HG02763 (cell line): ENCODE results near the gene TFF3.

Experiments used
- ATAC-seq: cut with Tn5 transposase; IDR thresholded peaks from one replicate; pipeline ENCODE4 v1.9.1; 2021; ENCODE audit warnings: mild to moderate bottlenecking, moderate library complexity; ENCODE audit not compliant: unreplicated experiment

The TFF3 gene

DNA sequence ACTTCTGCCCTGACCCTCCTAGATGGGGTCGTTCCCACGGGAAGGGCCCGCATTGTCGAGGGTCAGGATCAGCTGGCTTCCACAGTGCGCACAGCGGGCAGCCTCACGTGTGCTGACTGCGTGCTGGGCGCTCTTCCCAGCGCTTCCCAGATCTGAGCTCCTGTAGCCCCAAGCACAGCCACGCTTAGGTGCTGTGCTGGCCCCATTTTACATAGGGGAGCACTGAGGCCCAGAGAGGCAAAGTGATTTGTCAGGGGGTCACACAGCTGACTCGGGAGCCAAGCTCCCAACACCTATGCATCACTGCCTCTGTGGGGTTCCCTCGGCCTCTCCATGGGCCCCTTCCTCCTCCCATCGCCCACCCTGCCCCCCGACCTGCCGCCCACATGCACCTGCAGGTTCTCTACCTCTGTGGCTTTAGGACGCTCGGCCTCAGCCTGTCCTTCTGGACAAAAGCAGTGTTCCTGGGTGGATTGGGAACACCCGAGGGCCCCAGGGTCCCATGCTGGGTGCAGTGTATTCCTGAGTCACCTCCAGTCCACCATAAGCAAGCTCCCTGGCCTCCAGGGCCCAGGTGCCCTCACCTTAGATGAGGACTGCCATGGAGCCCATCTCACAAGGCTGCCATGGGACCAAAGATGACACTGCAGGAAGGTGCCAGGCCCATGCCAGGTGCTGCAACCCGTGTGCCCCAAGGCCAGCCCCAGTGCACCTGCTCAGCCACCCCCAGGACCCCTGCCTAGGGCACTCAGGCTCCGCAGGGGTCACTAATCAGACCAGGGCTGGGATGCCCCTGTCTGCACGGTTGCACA, 23.3 kb downstream of the TFF3 start:
- ATAC-seq = no peak

DNA sequence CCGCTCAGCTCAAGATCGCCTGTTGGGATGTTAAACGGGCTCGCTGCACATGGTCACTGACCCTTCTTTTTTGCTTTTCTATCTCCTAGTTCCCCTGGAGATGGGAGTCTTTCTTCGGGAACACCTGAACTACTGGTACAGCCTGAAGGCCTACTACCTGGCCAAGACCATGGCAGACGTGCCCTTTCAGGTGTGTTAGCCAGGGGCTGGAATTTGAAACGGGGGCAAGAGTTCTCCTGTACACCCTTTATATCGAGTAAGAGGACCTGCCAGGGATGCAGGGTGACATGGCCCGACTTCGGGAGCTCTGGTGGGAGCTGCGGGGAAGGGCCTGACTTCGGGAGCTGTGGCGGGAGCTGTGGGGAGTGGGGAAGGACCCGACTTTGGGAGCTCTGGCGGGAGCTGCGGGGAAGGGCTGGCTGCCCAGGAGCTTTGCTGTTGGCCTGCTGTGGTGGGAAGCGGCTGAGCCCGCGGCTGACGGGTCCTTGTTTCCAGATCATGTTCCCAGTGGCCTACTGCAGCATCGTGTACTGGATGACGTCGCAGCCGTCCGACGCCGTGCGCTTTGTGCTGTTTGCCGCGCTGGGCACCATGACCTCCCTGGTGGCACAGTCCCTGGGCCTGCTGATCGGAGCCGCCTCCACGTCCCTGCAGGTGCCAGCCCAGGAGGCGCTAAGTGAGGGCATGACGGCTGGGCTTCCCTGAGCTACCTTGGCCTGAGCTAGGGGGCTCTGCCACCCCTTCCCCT, 24.0 kb downstream of the TFF3 start:
- ATAC-seq = no peak

DNA sequence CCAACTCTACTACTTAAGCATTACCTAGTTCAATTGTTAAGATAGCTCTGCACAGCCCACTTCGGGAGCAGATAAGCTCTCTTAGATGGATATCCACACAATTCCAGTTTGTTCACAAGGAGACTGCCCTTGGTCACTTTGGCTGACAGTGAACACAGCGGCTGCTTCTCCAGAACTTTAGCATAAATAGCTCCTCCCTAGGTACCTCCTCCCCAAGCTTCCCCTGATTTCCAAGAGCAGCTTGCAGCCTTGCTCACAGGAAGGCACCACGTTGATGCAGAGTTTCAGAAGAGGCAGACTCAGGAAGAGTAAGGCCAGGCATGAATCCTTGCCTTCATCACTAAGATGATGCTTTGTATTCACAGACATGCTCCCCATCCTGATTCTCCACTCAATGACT, 24.7 kb downstream of the TFF3 start:
- no peak for ATAC-seq

DNA sequence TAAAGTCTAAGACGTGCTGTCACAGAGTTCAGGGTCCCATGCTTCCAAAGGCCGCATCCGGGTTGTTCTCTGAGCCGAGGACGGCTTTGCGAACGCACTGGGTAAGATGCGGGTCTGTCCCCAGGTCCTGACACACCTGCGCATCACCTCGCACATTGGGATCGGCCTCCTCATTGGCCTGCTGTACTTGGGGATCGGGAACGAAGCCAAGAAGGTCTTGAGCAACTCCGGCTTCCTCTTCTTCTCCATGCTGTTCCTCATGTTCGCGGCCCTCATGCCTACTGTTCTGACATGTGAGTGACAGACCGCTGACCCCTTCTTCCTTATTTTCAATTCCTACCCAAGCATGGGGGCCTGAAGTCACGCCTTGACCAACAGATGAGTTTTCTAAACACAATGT, 25.3 kb downstream of the TFF3 start:
- ATAC-seq = no peak

DNA sequence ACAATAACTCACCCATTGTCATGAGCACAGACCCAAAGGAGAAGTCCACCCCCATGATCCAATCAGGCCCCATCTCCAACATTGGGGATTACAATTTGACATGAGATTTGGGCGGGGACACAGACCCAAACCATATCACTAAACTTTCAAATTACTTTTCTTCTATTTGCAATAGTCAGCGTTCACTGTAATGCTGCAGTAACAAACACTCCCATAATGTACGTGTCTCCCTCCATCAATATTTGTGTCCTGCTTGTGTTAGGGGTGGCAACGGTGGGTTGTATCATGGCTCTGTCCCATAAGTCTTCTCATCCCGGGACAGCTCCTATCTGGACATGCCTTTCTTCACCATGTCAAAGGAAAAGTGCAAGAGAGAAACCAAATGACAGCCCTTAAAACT, 26.2 kb downstream of the TFF3 start:
- no peak for ATAC-seq

DNA sequence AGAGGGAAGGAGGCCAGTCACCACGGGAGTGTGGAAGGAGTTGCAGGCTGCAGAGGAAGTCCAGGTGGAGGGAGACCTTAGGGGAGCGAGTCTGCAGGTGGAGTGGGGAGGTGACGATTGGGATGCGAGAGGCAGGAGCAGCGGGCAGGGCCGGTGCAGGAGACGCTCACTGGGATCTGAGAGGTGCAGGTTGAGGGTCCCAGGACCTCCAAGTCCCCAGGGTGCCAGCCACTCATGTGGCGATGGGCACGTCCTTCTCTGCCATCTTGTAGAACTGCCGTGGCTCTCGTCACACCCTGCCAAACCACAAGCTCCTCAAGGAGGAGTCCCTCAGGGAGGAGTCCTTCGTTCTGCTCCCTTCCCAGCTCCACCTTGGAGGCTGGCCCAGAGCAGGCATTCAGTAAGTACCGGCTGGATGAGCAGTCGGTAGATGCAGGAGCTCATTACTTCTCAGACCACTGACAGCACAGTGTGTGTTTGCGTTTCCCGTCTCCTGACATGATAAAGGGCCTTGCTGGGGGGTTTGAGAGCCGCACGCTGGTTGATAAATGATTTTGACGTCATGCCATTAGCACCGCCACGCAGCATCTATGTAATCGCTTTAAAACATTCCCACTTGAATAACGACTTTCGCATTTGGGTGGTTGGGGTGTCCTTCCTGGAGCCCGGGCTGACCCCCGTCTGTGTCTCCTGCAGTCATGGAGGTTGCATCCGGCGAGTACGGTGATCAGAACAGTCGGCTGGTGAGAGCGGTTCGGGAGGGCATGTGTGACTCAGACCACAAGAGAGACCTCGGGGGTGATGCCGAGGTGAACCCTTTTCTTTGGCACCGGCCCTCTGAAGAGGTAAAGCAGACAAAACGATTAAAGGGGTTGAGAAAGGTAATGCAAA, 27.8 kb downstream of the TFF3 start:
- no peak for ATAC-seq

DNA sequence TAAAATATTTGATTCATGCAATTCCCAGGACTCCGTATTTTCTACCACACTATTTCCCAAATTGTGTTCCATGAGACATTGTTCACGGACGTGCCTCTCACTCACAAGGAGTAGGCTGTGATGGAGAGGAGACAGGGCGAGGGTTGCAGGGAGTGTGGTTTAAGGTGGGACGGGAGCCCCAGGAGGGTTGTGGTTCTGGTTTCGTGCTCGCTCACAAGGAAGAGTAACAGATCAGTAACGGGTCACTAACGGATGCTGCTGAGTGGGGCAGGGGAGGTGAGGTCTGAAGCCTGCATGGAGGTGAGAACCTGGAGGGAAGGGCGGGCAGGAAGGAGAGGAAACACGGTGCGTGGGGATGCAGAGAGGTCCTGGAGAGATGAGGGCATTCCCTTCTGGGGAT, 28.8 kb downstream of the TFF3 start:
- ATAC-seq = peak; percentile 55

DNA sequence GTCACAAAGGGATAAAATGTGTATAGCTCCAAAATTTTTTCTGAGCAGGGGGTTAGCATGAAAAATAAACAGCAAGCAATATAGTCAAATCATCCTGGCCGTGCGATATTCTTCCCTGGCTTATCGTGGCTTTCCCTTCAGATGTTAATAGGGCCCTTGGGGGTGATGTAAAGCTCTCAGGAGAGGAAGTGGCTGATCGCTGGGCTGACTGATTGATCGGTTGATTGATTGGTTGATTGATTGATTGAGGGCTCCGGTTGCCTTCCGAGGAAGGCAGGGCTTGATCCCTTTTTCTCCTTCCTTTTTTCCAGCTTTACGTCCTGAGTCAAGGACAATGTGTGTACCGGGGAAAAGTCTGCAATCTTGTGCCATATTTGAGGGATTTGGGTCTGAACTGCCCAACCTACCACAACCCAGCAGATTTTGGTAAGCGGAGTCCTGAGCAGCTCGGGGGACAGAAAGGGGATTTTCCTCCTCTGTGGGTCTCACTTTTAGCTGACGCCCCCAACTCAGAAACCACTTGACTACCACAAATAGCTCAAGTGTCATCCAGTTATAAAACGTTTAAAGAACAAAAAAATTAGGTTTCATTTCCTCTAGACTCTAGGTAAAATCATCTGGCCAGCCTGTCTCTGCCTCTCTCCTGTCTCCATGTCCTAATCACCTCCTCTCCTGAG, 29.5 kb downstream of the TFF3 start:
- ATAC-seq = peak; percentile 24

DNA sequence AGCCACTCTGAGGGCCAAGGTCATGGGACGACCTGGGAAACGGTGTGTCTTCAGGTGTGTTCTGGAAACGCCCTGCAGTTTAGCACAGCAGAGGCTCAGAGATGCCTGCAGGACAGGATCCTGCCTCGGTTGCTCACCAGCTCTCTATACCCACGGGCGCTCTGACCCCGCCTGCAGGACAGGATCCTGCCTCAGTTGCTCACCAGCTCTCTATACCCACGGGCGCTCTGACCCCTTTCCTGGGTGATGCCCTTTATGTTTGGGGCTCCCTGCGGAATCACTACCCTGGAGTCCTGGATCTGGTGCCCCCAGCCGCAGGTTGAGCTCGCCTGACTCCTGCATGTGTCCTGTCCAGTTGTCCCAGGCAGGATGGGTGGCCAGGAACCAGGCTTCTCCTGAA, 32.5 kb downstream of the TFF3 start:
- no peak for ATAC-seq

DNA sequence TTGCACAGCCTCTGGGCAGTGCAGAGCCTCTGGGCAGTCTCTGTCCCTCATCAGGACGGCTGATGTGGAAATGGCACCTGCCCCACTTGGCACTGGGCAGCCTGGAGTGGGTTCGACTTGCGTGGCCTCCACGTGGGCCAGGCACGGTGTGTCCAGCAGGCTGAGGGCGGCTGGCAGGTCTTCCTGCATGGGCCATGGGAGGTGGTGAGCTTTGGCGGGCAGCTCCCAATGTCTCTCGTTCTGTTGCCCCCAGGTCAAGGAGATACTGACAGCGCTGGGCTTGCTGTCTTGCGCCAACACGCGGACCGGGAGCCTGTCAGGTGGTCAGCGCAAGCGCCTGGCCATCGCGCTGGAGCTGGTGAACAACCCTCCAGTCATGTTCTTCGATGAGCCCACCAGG, 33.2 kb downstream of the TFF3 start:
- no peak for ATAC-seq

DNA sequence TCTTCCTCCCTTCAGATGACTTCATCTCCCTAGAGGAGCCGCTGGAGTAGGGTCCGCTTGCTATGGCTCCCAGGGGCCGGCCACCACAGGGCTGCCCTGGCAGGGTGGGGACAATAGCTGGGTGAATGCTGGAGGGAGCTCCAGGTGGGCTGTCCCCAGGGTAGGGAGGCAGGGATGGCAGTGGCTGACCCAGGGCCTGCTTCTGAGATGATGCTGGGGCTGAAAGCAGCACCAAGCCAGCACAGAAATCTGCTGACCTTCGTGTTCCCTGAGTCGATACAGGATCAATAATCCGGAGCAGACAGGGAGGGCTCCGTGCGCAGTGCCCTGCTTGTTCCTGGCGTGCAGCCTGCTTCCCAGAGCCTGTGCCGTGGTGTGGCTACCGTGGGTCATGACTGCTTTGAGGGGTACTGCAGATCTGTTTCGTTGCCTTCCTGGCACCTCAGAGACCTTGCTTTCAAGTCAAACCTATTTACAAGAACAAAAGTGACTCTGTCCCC, 34.0 kb downstream of the TFF3 start:
- no peak for ATAC-seq

DNA sequence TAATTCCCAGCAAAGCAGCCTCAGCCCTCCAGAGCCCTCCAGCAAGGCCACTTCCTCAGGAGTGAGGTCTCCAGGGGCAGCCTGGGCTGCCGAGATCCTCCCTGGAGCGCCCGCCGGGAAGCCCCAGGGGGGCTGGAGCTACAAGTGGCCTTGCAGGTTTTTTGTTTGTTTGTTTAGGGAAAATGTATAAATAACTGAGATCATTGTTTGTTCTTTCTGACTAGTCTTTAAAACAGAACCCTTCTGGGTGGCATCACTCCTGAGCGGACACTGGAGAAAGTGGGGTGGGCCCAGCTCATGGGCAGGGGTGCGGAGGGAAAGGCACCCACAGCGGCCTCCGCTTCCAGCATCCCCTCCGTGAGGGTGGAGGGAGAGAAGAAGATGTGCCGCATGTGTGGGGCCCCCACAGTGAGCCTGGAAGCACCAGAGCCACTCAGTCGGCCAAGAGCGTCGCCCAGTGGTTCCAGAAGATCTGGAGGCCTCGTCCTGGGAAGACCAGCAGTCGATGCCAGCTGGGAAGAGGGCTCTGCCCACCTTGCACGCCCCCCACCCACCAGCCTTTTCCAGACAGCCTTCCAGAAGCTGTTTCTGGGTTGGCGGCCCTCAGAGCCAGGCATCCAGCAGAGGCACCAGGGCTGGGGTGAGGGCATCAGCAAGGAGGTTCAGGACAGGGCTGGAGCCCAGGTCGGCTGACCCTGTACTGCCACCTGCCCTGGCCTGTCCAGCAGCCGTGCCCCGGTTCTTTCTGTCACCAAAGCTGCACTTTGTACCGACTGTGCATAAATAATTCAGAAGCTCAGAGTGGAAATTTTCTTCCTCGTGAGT, 34.6 kb downstream of the TFF3 start:
- no peak for ATAC-seq

DNA sequence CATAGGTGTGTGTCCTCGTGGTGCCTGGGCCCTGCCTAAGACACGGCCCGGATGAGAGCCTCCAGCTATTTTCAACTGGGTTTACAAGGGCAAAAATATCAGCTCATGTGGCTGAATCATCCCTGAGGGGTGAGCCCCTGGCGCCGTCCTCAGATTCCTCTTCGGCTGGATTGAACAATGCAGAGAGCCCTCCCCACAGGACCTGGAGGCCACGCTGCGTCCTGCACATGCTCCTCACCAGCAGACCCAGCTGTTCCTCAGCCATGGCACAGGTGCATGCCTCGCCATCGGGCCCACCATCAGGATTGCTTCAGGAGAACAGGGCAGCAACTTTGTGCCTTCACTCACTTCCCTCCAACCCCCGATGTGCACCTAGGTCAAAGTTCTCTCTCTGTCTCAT, 35.3 kb downstream of the TFF3 start:
- ATAC-seq = no peak

DNA sequence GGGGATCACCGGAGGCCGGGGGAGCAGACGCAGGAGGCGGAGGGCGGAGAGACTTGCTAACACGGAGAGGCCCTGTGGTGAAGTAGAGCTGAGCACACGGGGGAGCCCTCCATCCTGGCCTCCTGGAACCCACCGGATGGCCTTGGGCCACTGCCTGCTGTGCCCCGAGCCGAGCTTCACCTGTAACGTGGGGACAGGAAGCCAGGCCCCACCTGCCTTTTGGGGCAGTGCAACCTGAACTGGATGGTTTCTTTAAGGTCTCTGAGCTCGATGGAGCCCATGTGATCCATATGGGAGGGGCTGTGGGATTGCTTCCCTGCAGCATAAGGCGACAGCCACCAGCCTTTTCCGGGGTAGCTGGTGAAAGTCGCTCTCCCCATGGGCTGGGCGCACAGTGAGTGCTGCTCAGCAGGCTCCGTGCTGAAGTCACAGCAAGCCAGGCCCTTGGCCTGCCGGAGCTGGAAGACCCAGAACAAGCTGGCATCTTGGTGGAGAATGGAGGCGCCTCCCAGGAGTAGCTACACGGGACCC, 35.8 kb downstream of the TFF3 start:
- no peak for ATAC-seq

DNA sequence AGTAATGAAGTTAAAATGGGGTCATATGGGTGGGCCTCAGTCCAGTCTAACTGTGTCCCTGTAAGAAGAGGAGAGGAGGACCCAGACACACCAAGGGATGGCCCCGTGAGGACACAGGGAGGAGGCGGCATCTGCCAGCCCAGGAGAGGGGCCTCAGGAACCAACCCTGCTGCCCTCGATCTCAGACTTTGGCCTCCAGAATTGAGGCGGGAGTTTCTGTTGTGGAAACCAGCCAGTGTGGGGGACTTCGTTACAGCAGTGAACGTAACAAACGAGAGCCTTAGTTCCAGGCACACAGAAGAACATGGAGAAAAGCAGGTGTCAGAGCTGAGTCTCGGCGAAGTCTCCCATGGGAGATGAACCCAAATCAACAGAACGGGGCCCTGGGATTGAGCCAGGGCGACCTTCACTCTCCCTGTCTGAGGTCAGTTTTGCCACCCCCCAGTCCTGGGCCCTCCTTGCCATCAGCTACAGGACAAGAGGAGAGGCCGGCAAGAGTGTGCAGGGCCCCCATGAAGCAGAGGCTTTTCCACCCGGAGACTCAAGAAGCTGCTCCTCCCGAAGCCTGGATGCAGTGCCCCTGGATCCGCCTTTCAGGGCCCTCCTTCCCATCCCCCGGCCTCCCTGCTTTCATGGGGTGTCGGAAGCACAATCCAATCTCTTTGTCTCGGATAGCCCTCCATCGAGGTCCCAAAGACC, 36.6 kb downstream of the TFF3 start:
- no peak for ATAC-seq

DNA sequence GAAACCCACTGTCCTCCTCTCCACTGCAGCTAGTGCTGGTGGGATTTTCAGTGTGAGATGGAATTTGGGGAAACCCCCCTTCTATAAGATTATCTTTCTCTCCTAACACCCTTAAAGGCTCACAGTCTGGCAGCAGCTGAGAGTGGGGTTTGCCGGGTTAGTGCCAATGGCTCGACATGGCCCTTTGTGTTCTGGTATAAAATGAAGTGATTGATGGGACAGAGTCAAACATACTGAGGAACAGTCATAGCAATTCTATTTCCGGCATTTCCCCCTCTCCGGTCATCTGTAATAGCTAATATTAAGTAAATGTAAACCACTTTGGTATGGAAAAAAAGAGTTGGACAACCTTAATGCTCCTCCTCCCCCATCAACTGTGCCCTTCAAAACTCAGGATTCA, 37.6 kb downstream of the TFF3 start:
- no peak for ATAC-seq

DNA sequence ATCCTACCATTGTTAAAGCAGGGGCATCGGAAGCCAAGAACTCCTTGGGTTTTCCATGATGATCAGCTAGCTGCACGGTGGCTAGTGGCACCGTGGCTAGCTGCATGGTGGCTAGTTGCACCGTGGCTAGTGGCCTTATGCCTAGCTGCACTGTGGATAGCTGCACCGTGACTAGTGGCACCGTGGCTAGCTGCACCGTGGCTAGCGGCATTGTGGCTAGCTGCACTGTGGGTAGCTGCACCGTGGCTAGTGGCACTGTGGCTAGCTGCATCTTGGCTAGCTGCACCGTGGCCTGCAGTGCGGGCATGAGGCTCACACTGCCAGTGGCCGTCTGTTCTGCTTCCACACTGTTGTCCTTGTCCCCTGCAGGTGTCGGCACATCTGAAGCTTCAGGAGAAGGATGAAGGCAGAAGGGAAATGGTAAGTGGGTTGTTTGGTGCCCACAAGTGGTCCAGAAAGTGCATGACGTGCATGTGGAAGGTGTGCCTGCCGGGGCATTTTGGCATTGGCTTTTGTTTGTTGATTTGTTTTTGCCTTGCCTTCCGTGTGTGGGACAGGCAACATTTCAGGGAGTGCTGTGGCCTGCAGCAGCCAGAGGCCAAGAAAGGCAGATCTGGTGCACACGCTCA, 38.6 kb downstream of the TFF3 start:
- ATAC-seq = no peak

DNA sequence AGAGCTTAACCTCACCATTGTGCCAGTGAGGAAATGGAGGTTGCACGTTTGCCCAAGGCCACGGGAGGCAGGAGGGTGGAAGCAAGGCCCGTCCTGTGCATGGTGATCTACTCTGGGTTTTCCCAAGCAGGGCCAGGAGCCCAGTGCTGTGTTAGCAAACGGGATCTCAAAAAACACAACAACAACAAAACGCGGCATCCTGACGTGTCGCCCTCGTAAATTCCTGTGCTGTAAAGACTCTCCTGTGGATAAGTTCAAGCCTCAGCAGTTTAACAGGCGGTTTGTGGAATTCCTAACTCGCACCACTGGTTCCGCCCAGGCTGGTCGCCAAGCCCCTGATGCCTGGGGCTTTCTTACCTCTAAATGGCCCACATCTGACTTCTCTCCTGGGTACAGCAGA, 39.1 kb downstream of the TFF3 start:
- no peak for ATAC-seq
